Suprapubic skin (tissue), 4 donors: Measurements from ENCODE around the gene SDR42E2.

ENCODE experiments used
- CTCF ChIP-seq, 2 donors: fragments of 200-600 bp in 1 of 2; fragments of 450-650 bp in 1 of 2; sonication (generic) in 1 of 2; IDR thresholded peaks; one replicate each; pipeline ENCODE4 v1.5.1; 2016 to 2019; ENCODE audit warnings: antibody characterized with exemption in 2 of 2, mild to moderate bottlenecking in 1 of 2, moderate library complexity in 1 of 2
- EP300 ChIP-seq: sonication (generic); formaldehyde crosslinking; IDR thresholded peaks from one replicate; pipeline ENCODE4 v1.6.1; 2017; ENCODE audit warnings: antibody characterized with exemption
- POLR2A ChIP-seq, 2 donors: fragments of 450-650 bp; IDR thresholded peaks; one replicate each; pipeline ENCODE4 v1.6.1; 2017; ENCODE audit warnings: antibody characterized with exemption in 2 of 2, mild to moderate bottlenecking in 2 of 2, moderate library complexity in 2 of 2
- POLR2AphosphoS5 ChIP-seq, 3 donors: sonication (generic); formaldehyde crosslinking; IDR thresholded peaks; one replicate each; pipeline ENCODE4 v1.6.1; 2017; ENCODE audit warnings: antibody characterized with exemption in 3 of 3

GRCh38 chr16:22193063-22193411 is 30.7 kb downstream of the SDR42E2 start:
- no peak for TF ChIP-seq CTCF (IDR thresholded peaks at IDR 0.05)
- TF ChIP-seq POLR2A (IDR thresholded peaks at IDR 0.05) = no peak
- TF ChIP-seq POLR2AphosphoS5 (IDR thresholded peaks at IDR 0.05) = no peak
- TF ChIP-seq EP300 = no peak
